K562 (cell line): ENCODE results near the gene PRSS38. TPM values are rescaled to one million over a fixed set of nuclear protein-coding genes. Genes with fewer than 3 reads are reported as not detected.

Experiments used
- ATAC-seq: fragments of 200-7000 bp; cut with Tn5 transposase; 3 replicates; pipeline ENCODE4 v1.9.1; 2020; ENCODE audit warnings: moderate library complexity
- BruUV-seq: library from RNA; stranded (reverse); fragments of 400-500 nt; replicated peaks from 2 replicates; lab custom pipeline; 2021; lab: Mats Ljungman, UMichigan
- CTCF ChIA-PET: fragments of 300-600 bp; formaldehyde crosslinking; extraction: SDS; loops from one replicate; lab custom pipeline; 2021; ENCODE audit warnings: low intra/inter-chr PET ratio; lab: Yijun Ruan, JAX
- POLR2A ChIA-PET: fragments of 300-600, 350-650 bp; sonication (Branson Sonifier 250); formaldehyde crosslinking; extraction: SDS; loops from one replicate; lab custom pipeline; 2021; ENCODE audit warnings: antibody characterized with exemption, inconsistent platforms; lab: Yijun Ruan, JAX
- DNase-seq, 4 experiments: peaks; one replicate each; pipeline versions ENCODE4 v3.0.0 to v3.0.0-alpha.2; 2011 to 2018; ENCODE audit warnings: low spot score in 3 of 4, mixed read lengths in 3 of 4; ENCODE audit errors: extremely low read depth in 1 of 4
- FAIRE-seq: peaks from 2 replicates; lab custom pipeline; 2011; peaks lifted over from hg19 to GRCh38; lab: Jason Lieb, UNC
- H2AFZ ChIP-seq: 2 replicates; pipeline ENCODE4 v1.6.0; 2011; ENCODE audit warnings: low read depth, low read length, control low read depth, inconsistent platforms
- H3K27ac ChIP-seq: fragments of 200-600 bp; 3 replicates; pipeline ENCODE4 v1.8.0; 2011; ENCODE audit warnings: low read depth, mild to moderate bottlenecking, control low read depth, inconsistent platforms, low read length, moderate library complexity, mixed read lengths; ENCODE audit errors: extremely low read depth
- H3K27me3 ChIP-seq, 2 experiments: fragments of 300-600 bp in 1 of 2; 2 replicates in 1 of 2; 3 replicates in 1 of 2; pipeline versions ENCODE4 v1.6.0 to v1.8.0; 2011; ENCODE audit warnings: inconsistent platforms in 2 of 2, low read length in 2 of 2, mild to moderate bottlenecking in 1 of 2, mixed read lengths in 1 of 2, moderate library complexity in 1 of 2; ENCODE audit not compliant: control insufficient read depth in 2 of 2, insufficient read depth in 2 of 2
- H3K36me3 ChIP-seq: fragments of 300-600 bp; 3 replicates; pipeline ENCODE4 v1.8.0; 2011; ENCODE audit warnings: mild to moderate bottlenecking, low read length, inconsistent platforms; ENCODE audit not compliant: control insufficient read depth, insufficient read depth
- H3K4me1 ChIP-seq, 2 experiments: fragments of 200-600 bp in 1 of 2; replicated peaks in 1 of 2; 2 replicates in 1 of 2; 3 replicates in 1 of 2; pipeline versions ENCODE4 v1.5.1 to v1.8.0; 2011; ENCODE audit warnings: inconsistent platforms in 2 of 2, low read length in 2 of 2, mild to moderate bottlenecking in 1 of 2, mixed read lengths in 1 of 2, moderate library complexity in 1 of 2; ENCODE audit not compliant: control insufficient read depth in 2 of 2, insufficient read depth in 2 of 2
- H3K4me2 ChIP-seq: 2 replicates; pipeline ENCODE4 v1.6.1; 2011; ENCODE audit warnings: low read length, control low read depth, inconsistent platforms, mixed read lengths; ENCODE audit not compliant: insufficient read depth
- H3K4me3 ChIP-seq: fragments of 200-600 bp; sonication (generic), shearing (Covaris generic); 2 replicates; pipeline ENCODE4 v1.5.1; 2016; ENCODE audit warnings: control low read depth, inconsistent platforms
- H3K79me2 ChIP-seq: fragments of 200-600 bp; 3 replicates; pipeline ENCODE4 v1.8.0; 2011; ENCODE audit warnings: low read length, inconsistent platforms; ENCODE audit not compliant: control insufficient read depth, insufficient read depth
- H3K9ac ChIP-seq, 2 experiments: 2 replicates each; pipeline versions ENCODE4 v1.6.0 to v1.6.1; 2011; ENCODE audit warnings: low read depth in 2 of 2, low read length in 2 of 2, control low read depth in 1 of 2, inconsistent platforms in 1 of 2, mild to moderate bottlenecking in 1 of 2, mixed read lengths in 1 of 2; ENCODE audit not compliant: insufficient read depth in 1 of 2
- H3K9me1 ChIP-seq: one replicate; pipeline ENCODE4 v1.6.0; 2011; ENCODE audit warnings: inconsistent platforms, mild to moderate bottlenecking, low read length, moderate library complexity; ENCODE audit not compliant: control insufficient read depth, insufficient read depth
- H3K9me3 ChIP-seq: replicated peaks from 2 replicates; pipeline ENCODE4 v1.5.1; 2011; ENCODE audit warnings: low read depth, low read length, inconsistent platforms; ENCODE audit not compliant: control insufficient read depth, insufficient read depth
- H4K20me1 ChIP-seq: replicated peaks from 2 replicates; pipeline ENCODE4 v1.6.1; 2011; ENCODE audit warnings: low read length, inconsistent platforms, mixed read lengths; ENCODE audit not compliant: control insufficient read depth, insufficient read depth
- DDX20 ChIP-seq: fragments of 450-650 bp; IDR thresholded peaks from 2 replicates; pipeline ENCODE4 v1.6.1; 2016; ENCODE audit warnings: missing genetic modification characterization, low read depth, mild to moderate bottlenecking, missing compliant biosample characterization, moderate library complexity
- DNMT1 ChIP-seq: fragments of 450-650 bp; IDR thresholded peaks from 2 replicates; pipeline ENCODE4 v1.6.1; 2016; ENCODE audit warnings: antibody characterized with exemption, mild to moderate bottlenecking
- ELF1 ChIP-seq: fragments of 200-800 bp; sonication (Bioruptor generic); IDR thresholded peaks from 2 replicates; pipeline ENCODE4 v1.6.1; 2016; ENCODE audit warnings: missing genetic modification characterization, missing compliant biosample characterization
- FOXA3 ChIP-seq, 2 experiments: fragments of 450-650 bp in 1 of 2; sonication (generic) in 1 of 2; formaldehyde crosslinking; IDR thresholded peaks in 1 of 2; conservative IDR thresholded peaks in 1 of 2; 2 replicates each; pipeline versions ENCODE4 v1.4.0 to v1.8.0; 2020 to 2022; ENCODE audit warnings: mild to moderate bottlenecking in 2 of 2, missing genetic modification reagents in 1 of 2
- FOXK2 ChIP-seq, 2 experiments: fragments of 450-650 bp; IDR thresholded peaks in 1 of 2; conservative IDR thresholded peaks in 1 of 2; 2 replicates each; pipeline ENCODE4 v1.6.1; 2016; ENCODE audit warnings: low read depth in 2 of 2, mild to moderate bottlenecking in 1 of 2
- HDAC2 ChIP-seq: fragments of 450-650 bp; IDR thresholded peaks from 2 replicates; pipeline ENCODE4 v1.6.1; 2016; ENCODE audit warnings: mild to moderate bottlenecking
- IFI16 ChIP-seq: fragments of 250-450 bp; sonication (Bioruptor Pico); IDR thresholded peaks from 2 replicates; pipeline ENCODE4 v2.1.2; 2022; ENCODE audit warnings: mild to moderate bottlenecking, inconsistent platforms
- RBM17 ChIP-seq: fragments of 200-400 bp; formaldehyde crosslinking; IDR thresholded peaks from 2 replicates; pipeline ENCODE4 v1.6.1; 2017; ENCODE audit warnings: low read depth, mild to moderate bottlenecking, low read length, borderline replicate concordance
- RFX5 ChIP-seq: IDR thresholded peaks from 2 replicates; pipeline ENCODE4 v1.6.1; 2011; ENCODE audit warnings: low read depth, mild to moderate bottlenecking, improper control_type of control experiment, low read length
- SMAD4 ChIP-seq: fragments of 250-450 bp; sonication (Bioruptor Pico); conservative IDR thresholded peaks from 2 replicates; pipeline ENCODE4 v1.8.0; 2021; ENCODE audit warnings: inconsistent platforms, mild to moderate bottlenecking, moderate library complexity
- TAF7 ChIP-seq: fragments of 450-650 bp; IDR thresholded peaks from 2 replicates; pipeline ENCODE4 v1.6.1; 2016; ENCODE audit warnings: missing genetic modification characterization, missing compliant biosample characterization
- ZNF146 ChIP-seq: IDR thresholded peaks from one replicate; pipeline ENCODE4 v1.6.1; 2018; ENCODE audit warnings: missing compliant biosample characterization; ENCODE audit not compliant: unreplicated experiment
- ZNF212 ChIP-seq: fragments of 450-650 bp; formaldehyde crosslinking; IDR thresholded peaks from 2 replicates; pipeline ENCODE4 v1.4.0; 2020; ENCODE audit warnings: mild to moderate bottlenecking
- ZNF311 ChIP-seq: fragments of 250-450 bp; sonication (Bioruptor Pico); IDR thresholded peaks from 2 replicates; pipeline ENCODE4 v1.4.0; 2020; ENCODE audit warnings: mild to moderate bottlenecking, moderate library complexity
- WGBS: fragments of 100-300 bp; shearing (Covaris generic); methylation state at CpG from one replicate; pipeline ENCODE4 v1.1.6; 2016; ENCODE audit warnings: low coverage, mixed read lengths; ENCODE audit not compliant: insufficient coverage; ENCODE audit errors: missing lambda C conversion rate; 5-methylcytosine and 5-hydroxymethylcytosine counted together
- in situ Hi-C: fragments of 300-500 bp; cut with MboI; formaldehyde crosslinking; loops from 4 replicates; pipeline ENCODE4 v1.15.0; 2018; ENCODE audit warnings: inconsistent platforms, mixed read lengths
- intact Hi-C: fragments of 100-400 bp; cut with micrococcal nuclease; formaldehyde crosslinking; loops from 2 replicates; pipeline ENCODE4 v1.14.2; 2022
- polyA plus RNA-seq, 8 experiments: library from polyadenylated mRNA; depleted of rRNA in 4 of 8; stranded (reverse) in 5 of 8; unstranded in 3 of 8; fragments of >200 nt; fragmentation: Nextera tagmentation in 2 of 8; fragmentation: Illumina TruSeq in 1 of 8; extraction: Ambion mirVana in 2 of 8; extraction: Trizol in 1 of 8; gene quantifications; 2 replicates each; pipeline versions ENCODE4 v1.2.1 to v1.2.3, GENCODE V29; 2011 to 2014; ENCODE audit warnings: inconsistent platforms in 1 of 8, missing spikeins in 1 of 8
- total RNA-seq, 7 experiments: library from RNA; depleted of rRNA in 6 of 7; stranded (reverse); fragments of >200 nt in 6 of 7; fragmentation: Illumina TruSeq in 2 of 7; extraction: Trizol in 2 of 7; gene quantifications; 2 replicates each; pipeline versions ENCODE4 v1.2.1 to v1.2.3, GENCODE V29; 2011 to 2021; ENCODE audit warnings: low replicate concordance in 1 of 7

PRSS38 gene
- total and polyA plus RNA-seq, 9 of the 15 experiments (the other 6 are each of a cell fraction or from before 2014, with no cell fraction given): 0.09 to 0.14 TPM; not detected in 7

DNA sequence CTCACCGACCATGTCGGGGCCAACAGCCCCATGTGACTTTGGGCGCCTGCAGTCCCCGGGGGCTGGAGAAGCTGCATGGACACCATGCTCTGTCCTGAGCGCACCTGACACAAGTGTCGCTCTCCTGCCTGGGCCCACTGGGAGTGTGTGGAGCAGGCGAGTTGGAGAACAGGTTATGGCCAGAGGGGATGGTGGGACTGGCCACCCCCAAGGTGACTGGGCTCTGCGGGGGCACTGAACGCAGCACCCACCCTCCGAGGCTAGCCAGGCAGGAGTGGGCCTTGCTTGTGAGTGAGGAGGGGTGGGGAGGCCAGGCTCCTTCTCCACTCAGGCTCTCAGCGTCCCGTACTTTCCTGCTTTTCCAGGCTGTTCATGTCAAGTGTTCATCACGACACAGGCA lies 44.7 kb upstream of the PRSS38 start:
- Histone ChIP-seq H3K36me3 (peaks cover 48% of the 10 kb centered on the region; the same call in 2 of the 3 replicates), H3K27ac (no peak overlapping the region), H4K20me1 (0 out of 2 replicates have a peak, but pooled peaks cover 6% of the 10 kb centered on the region), H3K79me2 (no peaks in the 10 kb centered on the region), H3K9me3 (no peaks in the 10 kb centered on the region), H2AFZ (no peak overlapping the region), H3K9me1 (peaks cover 3% of the 10 kb centered on the region), H3K9ac (0 out of 4 replicates have a peak overlapping the region, but pooled peaks of 1 of the 2 experiments have one; percentile 31), H3K4me3 (no peak overlapping the region), H3K27me3 (no peaks in the 10 kb centered on the region), H3K4me1 (peaks cover 0 to 7% of the 10 kb centered on the region in 2 experiments; a peak in 1 of 5 replicates)
- no peak for FAIRE-seq
- no TSS peak for BruUV-seq
- ATAC-seq: no peak
- DNase-seq: no peak
- CTCF ChIA-PET: interaction anchor here (0.7 kb wide), 1 partner anchor 1363 kb away, joined by 4 read pairs; no protein-coding TSS in a partner anchor
- WGBS: 89% methylated on average over 13 of the region's 13 CpGs
- intact Hi-C loops: no loop called here
- POLR2A ChIA-PET: interaction anchor here (0.6 kb wide), 1 partner anchor 38 kb away, joined by 3 read pairs; no protein-coding TSS in a partner anchor
- TF ChIP-seq FOXA3 (CRISPR knock-in tag; conservative IDR thresholded peaks at IDR 0.05 in 1 of 2, IDR thresholded peaks at IDR 0.05 in 1 of 2) (no peak), ELF1 (tag) (no peak), SMAD4 (CRISPR knock-in tag) (no peak)
- TF ChIP-seq, all 486 proteins: peak for 0
- in situ Hi-C loops: no loop called here
- no peak overlapping the region for H3K4me2 ChIP-seq

DNA sequence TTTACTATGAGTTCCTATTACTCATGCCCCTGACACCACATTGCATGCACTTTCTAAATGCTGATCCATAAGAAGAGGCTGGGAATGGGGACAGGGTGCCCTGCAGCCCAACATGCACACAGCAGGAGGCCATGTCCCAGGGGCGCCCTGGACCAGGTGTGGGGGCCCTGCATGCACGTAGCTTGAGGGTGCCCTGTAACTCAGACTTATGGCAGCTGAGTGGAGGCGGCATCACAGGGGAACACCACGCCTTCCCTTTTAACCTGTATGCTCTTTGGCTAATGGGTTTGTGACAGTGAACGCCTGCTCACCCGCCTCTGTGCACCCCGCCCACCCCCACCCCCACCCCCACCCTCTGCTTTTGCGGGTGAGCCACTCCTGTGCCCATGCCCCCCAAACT lies 44.1 kb upstream of the PRSS38 start:
- no TSS peak for BruUV-seq
- no peak for FAIRE-seq
- Histone ChIP-seq H4K20me1 (0 out of 2 replicates have a peak, but pooled peaks cover 6% of the 10 kb centered on the region), H3K36me3 (peaks cover 48% of the 10 kb centered on the region; the same call in 2 of the 3 replicates), H3K4me1 (peaks cover 0 to 7% of the 10 kb centered on the region in 2 experiments; a peak in 1 of 5 replicates), H3K27me3 (no peaks in the 10 kb centered on the region), H3K79me2 (no peaks in the 10 kb centered on the region), H3K4me3 (no peak overlapping the region), H3K9me3 (no peaks in the 10 kb centered on the region), H3K27ac (no peak overlapping the region), H3K9me1 (peaks cover 3% of the 10 kb centered on the region), H3K9ac (no peak overlapping the region), H3K4me2 (no peak overlapping the region), H2AFZ (no peak overlapping the region)
- 87% methylated on average over 5 of the region's 8 CpGs for WGBS
- POLR2A ChIA-PET: no interaction called here
- TF ChIP-seq ZNF146 (CRISPR knock-in tag) (no peak), TAF7 (tag) (no peak), RBM17 (no peak), RFX5 (no peak), DNMT1 (no peak), IFI16 (CRISPR knock-in tag) (no peak), DDX20 (tag) (no peak), ZNF212 (CRISPR knock-in tag) (no peak), FOXK2 (conservative IDR thresholded peaks at IDR 0.05 in 1 of 2, IDR thresholded peaks at IDR 0.05 in 1 of 2; ENCODE audit: low read depth in 2 of 2) (no peak), HDAC2 (no peak), ZNF311 (no peak)
- DNase-seq: no peak
- CTCF ChIA-PET: no interaction called here
- ATAC-seq: no peak
- in situ Hi-C loops: no loop called here
- intact Hi-C loops: no loop called here
